HG02943 (cell line): ENCODE data around the gene MIS18BP1.
"Not testable (repeated sequence)": the region's sequence is repeated elsewhere in the genome, so short reads cannot be mapped to it uniquely, and the experiment has no call there.

ENCODE experiments used
- ATAC-seq: cut with Tn5 transposase; IDR thresholded peaks from one replicate; pipeline ENCODE4 v1.9.1; 2021; ENCODE audit warnings: mild to moderate bottlenecking, low read depth, moderate library complexity; ENCODE audit not compliant: unreplicated experiment

MIS18BP1 gene

DNA sequence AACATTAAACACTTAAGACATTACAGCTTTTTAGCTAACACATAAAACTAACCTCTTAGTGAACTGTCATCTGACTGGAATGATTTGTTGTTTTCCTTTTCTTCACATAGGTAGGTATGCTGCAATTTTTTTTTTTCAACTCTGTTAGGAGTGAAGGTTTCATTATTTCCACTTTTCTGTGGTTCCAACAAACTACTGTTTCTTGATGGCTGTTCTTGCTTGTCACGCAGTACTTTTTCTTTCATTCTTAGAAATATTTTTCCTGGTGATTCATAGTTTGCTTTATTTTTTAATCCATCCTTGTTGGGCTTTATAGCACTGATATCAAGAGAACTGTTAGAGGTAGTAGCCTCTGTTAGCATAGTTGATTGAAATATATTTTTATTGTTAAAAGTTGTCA is 6.3 kb downstream of the MIS18BP1 start:
- ATAC-seq = no peak

GRCh38 chr14:45246151-45246550 is 6.9 kb downstream of the MIS18BP1 start:
- no peak for ATAC-seq

DNA sequence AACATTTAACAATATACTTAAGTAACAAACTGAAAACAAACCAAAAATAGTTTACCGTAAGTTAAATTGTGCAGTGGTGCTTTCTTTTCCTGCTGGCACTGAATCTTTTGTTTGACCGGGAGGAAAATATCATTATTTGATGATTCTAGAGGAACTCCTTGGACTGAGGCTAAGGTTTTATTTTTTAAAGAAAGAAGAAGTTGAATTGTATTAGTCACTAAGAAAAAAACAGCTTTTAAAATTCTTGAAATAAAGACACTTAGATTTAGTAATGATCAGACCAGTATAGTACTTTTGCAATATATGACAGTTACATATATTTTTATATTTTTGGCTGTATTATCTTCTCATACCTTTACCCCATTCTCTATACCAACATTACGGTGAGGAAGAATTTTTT is 10.3 kb downstream of the MIS18BP1 start:
- no peak for ATAC-seq

GRCh38 chr14:45238988-45239387 is 14.0 kb downstream of the MIS18BP1 start:
- ATAC-seq = no peak

- ATAC-seq = no peak
Observed at GRCh38 chr14:45227566-45227965, 25.4 kb downstream of the MIS18BP1 start.

GRCh38 chr14:45222485-45223262 is 30.3 kb downstream of the MIS18BP1 start:
- no peak for ATAC-seq

DNA sequence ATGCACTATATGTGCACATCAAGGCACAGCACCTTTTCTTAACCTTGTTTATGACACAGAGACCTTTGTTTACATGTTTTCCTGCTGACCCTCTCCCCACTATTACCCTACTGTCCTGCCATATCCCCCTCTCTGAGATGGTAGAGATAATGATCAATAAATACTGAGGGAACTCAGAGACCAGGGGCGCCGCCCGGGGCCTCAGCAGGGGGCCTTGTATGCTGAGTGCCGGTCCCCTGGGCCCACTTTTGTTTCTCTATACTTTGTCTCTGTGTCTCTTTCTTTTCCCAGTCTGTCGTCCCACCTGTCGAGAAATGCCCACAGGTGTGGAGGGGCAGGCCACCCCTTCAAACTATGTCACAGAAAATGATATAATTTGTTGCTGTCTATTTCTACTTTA is 38.7 kb downstream of the MIS18BP1 start:
- ATAC-seq = not testable (repeated sequence)

GRCh38 chr14:45213716-45214115 is 39.3 kb downstream of the MIS18BP1 start:
- not testable (repeated sequence) for ATAC-seq

DNA sequence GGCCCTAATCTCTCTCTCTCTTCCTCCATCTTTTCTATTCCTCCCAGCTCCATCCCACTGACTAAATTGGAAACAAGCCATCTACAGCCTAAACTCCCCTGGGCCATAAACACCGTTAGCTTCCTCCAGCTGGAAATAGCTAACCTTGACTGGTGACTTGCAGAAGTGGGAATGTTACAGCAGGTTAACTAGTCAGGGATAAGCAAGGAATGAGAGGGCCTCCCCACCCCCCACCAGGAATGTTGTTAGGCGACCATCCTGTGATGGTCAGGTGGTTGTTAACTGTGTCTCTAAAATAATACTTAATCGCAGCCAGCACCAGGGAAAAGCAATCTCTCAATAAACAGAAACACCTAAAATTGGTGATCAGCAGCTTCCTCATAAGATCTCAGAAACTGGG is 40.8 kb downstream of the MIS18BP1 start:
- no peak for ATAC-seq

DNA sequence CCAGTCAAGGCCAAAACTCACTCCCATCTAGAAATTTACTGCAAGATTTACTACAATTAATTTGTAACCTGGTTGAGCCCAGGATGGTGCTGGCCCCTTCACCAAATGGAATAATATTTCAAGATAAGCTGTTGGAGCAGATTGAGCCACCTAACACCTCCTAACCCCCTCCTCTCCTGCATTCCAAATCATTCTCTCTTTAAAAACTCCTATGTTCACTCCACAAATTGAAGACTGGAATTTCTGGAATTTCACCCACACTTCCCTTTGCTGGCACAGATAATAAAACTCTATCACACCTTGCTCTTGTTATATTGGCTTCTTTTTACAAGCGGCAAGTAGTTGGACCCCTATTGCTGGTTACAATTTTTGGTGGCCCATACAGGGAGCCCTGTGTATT is 41.7 kb downstream of the MIS18BP1 start:
- ATAC-seq = no peak

GRCh38 chr14:45210159-45210558 is 42.8 kb downstream of the MIS18BP1 start:
- no peak for ATAC-seq

- no peak for ATAC-seq
Observed at GRCh38 chr14:45204241-45204640, 48.8 kb downstream of the MIS18BP1 start.

GRCh38 chr14:45201905-45202304 is 51.1 kb downstream of the MIS18BP1 start:
- ATAC-seq = no peak

DNA sequence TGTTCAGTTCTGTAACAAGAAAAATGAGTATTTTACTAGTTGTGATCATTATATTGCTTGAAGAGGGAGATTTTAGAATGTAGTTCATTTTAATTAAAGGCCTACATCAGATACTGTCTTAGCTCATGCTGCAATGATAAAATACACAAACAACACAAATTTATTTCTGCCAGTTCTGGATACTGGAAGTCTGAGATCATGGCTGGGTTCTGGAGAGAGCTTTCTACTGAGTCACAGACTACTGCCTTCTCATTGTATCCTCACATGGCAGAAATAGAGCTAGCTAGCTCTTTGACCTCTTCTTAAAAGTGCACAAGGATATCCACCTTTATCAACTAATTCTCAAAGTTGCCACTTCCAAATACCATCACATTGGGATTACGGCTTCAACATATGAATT is 53.8 kb downstream of the MIS18BP1 start:
- ATAC-seq = no peak

DNA sequence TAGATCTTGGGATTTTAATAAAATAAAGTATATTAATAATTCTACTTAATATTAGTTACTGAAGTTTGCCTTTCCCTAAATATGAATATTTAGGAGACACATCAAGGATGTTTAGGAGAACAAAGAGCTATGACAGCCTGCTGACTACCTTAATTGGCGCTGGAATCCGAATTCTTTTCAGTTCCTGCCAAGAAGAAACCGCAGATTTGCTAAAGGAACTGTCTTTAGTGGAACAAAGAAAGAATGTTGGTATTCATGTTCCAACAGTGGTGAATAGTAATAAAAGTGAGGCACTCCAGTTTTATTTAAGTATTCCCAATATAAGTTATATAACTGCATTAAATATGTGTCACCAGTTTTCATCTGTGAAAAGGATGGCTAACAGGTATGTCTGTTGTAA is 54.5 kb downstream of the MIS18BP1 start:
- ATAC-seq = no peak

DNA sequence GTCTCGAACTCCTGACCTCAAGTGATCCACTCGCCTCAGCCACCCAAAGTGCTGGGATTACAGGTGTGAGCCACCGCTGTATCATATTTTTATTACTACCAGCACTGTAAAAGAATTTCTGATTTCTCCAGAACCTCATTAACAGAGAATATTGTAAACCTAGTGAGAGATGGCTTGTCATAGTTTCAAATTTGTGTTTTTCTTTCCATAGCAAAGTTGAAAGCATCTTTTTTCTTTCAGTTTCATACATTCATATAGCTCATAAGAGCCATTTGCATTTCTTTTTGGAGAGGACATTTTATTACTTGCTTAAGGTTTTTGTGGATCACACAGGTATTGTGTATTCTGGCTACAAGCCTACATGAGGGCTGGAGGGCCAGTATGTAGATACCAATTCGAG is 58.0 kb downstream of the MIS18BP1 start:
- no peak for ATAC-seq

GRCh38 chr14:45185100-45185814 is 67.7 kb downstream of the MIS18BP1 start:
- ATAC-seq = no peak

- no peak for ATAC-seq
Observed at GRCh38 chr14:45181806-45182205, 71.2 kb downstream of the MIS18BP1 start.

DNA sequence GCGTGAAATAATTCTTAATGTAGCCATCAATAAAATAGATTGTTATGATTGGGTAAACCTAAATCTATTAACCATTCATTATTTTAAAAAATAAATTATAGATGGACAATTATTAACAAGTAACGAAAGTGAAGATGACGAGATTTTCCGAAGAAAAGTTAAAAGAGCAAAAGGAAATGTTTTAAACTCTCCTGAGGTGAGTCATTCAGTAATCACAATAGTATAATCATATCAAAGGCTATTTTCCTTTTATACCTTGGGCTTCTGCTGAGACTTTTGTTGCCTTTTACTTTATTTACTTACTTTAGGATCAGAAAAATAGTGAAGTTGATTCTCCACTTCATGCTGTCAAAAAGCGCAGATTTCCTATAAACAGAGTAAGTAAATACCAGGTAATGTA is 71.7 kb downstream of the MIS18BP1 start:
- ATAC-seq = no peak

DNA sequence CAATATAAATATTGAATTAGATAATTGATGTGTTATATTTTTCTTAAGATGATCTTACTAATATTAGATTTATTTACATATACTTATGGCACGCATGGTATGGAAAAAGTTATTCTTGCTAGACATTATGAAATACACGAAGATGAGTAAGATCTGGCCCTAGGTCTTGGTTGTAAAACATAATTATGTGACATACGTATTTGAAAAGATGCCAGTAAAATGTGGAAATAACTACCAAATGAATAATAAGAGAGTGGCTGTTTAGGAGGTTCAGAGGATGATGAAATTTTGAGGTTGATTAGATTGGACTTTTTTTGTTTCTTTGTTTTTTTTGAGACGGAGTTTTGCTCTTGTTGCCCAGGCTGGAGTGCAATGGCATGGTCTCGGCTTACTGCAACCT is 75.9 kb downstream of the MIS18BP1 start:
- no peak for ATAC-seq

DNA sequence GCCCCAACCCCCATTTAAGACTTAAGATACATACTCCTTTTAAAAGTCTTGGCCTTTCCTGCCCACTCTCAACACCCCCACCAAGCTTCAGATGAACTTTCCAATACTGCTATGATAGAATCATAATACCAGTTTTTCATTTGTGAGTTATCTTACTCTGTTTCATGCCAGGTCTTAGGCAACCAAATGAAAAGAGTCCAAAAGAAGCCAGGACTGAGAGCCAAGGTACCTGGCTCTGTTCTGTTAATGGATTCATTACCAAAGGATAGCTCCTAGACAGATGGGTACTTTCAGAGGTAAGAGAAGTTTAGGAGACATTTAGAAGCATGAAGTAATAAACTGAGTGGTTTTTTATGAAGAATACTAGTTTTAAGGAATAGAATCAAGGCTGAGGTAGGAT is 83.1 kb downstream of the MIS18BP1 start:
- no peak for ATAC-seq

DNA sequence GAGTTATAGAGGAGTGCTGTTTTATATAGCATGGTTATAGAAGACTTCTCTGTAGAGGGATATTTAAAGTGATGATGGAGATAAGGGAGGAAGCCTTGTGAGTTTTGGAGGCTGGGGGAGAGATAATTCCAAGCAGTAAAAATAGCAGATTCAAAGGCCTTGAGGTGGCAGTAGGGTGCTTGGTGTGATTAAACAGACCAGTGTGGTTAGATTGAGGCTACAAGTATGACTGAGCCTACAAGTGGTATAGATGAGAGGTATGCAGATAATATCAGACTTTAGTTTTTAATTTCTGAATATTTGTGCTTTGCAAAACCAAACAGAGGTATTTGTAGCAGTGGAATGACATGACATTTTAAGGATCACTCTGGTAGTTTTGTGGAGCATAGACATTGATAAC is 96.9 kb downstream of the MIS18BP1 start:
- ATAC-seq = no peak
